GM21825 (cell line): ENCODE results near the gene ARX.

Source experiments
- ATAC-seq: cut with Tn5 transposase; IDR thresholded peaks from one replicate; pipeline ENCODE4 v1.9.1; 2021; ENCODE audit warnings: mild to moderate bottlenecking, moderate library complexity; ENCODE audit not compliant: unreplicated experiment

ARX gene

GRCh38 chrX:25001808-25002660 is 13.7 kb downstream of the ARX start:
- no peak for ATAC-seq

DNA sequence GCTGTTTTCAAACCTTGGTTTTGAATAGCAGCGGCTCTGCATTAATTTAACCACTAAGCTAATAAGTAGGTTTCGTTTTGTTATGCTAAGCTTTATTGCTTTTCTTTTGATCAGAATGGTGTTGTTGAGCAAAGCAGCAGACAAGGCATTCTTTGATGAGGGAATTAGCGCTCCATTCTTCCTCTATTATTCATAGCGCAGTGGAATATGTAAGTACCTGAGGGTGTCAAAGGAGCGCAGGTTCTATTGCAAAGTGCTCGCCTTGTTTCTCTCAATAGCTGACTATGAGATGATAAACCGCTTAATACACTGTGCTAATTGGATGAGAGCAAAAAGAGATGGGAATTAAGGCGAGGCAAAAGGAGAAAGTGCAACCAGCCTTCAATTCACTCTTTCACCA is 16.3 kb downstream of the ARX start:
- ATAC-seq: no peak

DNA sequence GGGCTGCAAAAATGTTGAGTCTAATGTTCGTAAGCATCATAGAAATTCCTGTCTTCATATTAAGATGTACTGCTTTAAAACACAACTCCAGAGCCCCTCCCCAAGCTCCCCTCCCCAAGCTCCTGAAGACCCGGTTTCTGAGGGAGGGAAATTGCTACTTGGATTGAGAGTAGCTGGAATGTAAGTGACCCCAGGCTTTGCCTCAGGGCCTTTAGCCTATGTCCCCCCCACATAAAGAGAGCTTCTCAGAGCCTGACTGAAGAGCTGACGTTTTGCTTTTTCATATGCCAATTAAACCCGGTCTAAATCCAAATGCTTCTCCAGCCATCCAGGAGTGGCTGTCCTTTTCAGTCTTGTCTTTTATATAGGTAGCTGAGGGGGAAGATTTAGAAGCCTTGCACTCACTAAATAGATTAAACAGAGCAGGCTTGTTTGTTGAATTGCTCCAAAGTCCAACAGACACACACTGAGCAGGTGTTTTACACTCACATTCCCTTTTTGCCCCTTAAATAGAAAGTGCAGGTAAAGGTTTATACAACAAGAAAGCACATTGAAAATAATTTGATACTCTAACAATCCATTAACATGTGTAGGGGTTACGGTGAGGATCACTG is 19.6 kb downstream of the ARX start:
- no peak for ATAC-seq

DNA sequence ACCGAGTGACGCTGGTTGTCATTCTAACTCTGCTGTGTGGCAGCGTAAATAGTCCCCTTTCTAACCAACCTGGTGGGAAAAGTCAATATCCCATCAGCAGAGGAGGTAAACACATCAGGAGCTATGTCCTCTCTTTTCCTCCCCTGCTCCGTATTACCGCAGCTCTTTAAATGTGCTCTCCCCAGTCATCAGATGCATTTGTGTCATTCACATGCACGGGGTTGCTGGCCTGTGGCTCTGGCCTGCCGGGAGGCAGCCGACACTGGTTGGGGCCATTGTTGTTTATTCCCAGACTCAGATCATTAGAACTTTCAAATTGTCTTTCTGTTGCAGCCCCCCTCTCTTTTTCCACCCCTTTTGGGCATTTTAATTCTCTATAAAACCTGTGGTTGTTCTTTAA is 21.9 kb downstream of the ARX start:
- no peak for ATAC-seq

DNA sequence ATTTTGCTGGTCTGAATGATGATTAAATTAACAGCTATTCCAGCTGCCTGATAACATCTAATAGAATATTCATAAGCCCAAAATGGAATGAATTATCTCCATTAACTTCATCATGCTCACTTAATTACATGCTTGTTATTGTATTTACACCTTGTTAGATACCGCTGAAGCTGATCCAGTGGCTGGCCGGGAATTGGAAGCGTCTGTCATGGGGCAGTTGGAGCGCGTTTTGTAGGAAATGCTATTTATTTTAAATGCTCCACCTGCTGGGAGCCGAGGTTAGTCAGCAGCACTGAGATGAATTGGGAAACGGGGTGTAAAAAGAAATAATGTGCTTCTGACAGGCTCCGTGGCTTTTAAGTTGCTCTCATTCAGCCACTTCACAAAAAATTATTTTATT is 25.2 kb downstream of the ARX start:
- no peak for ATAC-seq

DNA sequence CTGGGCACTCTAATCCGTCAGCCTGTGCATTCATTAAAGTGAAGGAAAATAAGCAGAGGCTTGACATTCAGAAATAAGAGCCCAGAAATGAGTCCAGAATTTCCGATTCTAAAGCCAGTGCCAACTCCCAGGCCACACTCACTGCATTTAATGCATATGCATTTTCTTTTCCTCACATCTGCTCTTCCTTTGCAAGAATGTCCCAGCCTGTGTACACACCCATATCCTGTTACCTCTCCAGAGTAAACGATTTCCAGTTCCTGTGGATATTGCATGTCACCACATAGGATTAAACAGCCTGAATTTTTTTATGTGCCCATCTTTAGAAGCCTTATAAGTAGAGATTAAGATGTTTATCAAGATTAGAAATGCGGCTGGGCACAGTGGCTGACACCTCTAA is 27.5 kb downstream of the ARX start:
- ATAC-seq: no peak

DNA sequence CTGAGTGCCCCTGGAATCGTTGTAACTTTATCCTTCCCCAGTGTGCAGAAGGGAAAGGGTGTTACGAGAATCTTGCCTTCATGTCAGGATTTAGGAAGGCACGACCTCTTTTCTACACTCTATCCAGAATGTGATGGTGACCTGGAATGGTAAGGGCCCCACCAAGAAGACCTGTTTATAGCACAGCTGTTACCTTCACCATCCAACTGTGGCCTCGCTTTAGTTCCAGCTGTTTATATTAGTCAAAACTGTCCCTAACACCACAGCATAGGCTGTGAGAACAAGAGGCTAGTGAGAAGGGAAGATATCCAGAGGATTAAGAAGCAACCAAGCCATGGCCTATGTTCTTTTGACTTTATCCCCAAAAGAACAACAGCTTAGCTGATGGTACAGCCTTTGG is 28.0 kb downstream of the ARX start:
- ATAC-seq: no peak

DNA sequence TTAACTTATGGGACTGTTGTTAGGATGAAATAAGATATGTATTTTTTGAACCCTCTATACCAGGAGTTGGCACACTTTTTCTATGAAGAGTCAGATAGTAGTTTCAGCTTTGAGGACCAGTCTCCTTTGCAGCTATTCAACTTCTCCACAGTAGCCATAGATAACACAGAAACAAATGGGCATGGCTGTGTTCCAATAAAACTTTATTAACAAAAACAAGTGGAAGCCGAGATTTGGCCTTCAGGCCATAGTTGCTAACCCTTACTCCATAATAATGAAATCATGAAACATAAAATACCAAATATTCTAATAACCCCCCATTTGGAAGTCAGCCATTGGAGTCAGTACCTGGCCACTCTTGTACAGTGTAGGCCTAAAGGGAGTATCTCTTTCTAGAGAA is 30.6 kb downstream of the ARX start:
- no peak for ATAC-seq

GRCh38 chrX:24983931-24984330 is 31.8 kb downstream of the ARX start:
- ATAC-seq: no peak

GRCh38 chrX:24982306-24982965 is 33.3 kb downstream of the ARX start:
- no peak for ATAC-seq

GRCh38 chrX:24981030-24981429 is 34.7 kb downstream of the ARX start:
- no peak for ATAC-seq

DNA sequence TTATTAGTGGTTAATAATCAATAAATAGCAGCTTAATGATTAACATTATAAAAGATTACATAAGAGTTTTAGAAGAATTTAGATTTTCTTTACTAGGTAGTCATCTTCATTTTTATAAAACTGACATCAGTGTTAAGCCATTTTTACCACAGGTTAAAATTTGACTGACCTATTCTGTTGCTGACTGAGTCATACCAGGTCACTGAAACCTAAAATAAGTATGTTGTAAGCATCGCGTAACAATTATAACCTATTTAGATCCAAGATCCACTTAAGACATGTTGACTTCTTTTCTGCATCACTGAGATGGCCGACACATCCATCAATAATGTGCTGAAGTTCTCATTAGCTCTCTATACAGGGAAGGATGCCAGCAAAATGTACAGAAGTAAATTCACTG is 36.7 kb downstream of the ARX start:
- ATAC-seq: no peak

DNA sequence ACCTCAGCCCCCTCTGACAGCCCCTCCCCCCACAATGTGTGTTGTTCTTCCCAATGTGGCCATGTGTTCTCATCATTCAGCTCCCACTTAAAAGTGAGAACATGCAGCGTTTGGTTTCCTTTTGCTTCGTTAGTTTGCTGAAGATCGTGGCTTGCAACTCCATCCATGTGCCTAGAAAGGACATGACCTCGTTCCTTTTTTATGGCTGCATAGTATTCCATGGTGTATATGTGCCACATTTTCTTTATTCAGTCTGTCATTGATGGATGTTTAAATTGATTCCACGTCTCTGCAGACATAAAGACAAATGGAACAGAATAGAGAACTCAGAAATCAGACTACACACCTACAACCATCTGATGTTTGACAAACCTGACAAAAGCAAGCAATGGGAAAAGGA is 46.0 kb downstream of the ARX start:
- ATAC-seq: no peak

GRCh38 chrX:24965372-24965771 is 50.4 kb downstream of the ARX start:
- ATAC-seq: no peak

DNA sequence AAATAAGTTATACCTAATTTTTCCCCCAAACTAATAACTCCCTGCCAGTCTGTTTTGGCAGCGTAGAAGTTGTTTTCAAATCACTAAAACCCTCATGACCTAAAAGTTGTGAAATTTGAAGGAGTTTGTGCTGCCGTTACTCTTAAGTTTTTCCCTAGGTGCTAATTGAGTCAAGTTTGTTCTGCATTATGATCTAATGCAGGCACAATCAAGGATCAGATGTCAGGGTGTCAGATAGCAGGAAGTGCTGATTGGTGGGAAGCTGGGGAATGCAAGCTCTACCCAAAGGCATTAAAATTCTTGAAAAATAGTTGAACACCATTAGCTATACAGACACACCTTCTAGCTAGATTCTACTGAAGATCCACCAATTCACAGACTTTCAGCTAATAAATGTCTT is 51.9 kb downstream of the ARX start:
- ATAC-seq: no peak

DNA sequence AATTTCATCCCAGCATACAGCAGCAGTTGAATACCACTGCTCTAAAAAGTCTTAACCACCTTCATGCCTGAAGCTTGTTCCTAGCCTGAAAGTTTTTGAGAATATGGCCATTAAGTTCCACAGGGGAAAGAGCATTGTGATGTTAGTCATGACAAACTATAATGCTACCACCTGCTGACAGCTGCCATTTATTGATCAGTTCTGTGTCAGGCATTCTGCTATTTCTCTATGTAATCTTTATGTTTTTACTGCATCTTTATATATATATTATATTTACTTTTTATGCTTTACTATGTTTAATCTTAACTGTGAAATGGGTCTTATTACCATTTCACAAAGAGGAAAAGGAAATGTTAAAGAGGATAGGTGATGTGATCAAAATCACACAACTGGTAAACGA is 54.0 kb downstream of the ARX start:
- no peak for ATAC-seq

DNA sequence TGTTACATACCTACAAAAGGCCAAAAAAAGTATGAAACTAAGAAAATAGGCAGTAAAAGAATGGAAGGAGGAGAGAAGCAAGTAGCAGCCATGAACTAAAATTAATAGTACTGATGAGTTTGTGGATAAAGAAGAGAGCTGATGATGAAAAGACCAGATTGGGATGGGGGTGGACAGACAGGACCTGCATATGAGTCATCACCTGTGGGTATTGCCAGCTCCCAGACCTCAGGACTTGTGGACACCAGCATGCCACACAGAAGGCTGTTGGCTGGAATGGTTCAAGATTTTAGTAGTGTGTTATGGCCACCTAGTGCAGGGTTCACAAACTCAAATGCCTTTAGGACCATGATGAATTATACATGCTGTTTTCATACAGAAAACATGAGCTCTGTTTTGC is 58.9 kb downstream of the ARX start:
- no peak for ATAC-seq

GRCh38 chrX:24955372-24955930 is 60.3 kb downstream of the ARX start:
- ATAC-seq: no peak

GRCh38 chrX:24954732-24955131 is 61.0 kb downstream of the ARX start:
- ATAC-seq: no peak
